ENCODE data around the gene PTGR1.
A peak's percentile ranks its signal among the peaks of the same experiment; 100 is the strongest.

The PTGR1 gene

DNA sequence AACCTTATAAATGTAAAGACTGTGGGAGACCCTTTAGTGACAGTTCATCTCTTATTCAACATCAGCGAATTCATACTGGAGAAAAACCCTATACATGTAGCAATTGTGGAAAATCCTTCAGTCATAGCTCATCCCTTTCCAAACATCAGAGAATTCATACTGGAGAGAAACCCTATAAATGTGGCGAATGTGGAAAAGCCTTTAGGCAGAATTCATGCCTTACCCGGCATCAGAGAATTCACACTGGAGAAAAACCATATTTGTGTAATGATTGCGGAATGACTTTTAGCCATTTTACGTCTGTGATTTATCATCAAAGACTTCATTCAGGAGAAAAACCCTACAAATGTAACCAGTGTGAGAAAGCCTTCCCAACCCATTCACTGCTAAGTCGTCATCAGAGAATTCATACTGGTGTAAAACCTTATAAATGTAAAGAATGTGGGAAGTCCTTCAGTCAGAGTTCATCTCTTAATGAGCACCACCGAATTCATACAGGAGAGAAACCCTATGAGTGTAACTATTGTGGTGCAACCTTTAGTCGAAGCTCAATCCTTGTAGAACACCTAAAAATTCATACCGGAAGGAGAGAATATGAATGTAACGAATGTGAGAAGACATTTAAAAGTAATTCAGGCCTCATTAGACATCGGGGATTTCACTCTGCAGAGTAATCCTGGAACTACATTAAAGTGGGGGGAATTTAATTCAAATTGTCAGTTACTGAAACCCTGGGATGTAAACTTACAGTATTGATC is 56.8 kb downstream of the PTGR1 start:
- no peaks in the 10 kb centered on the region for H3K4me1 ChIP-seq (ENCODE audit: control insufficient read depth, insufficient read depth, low read length)
- H3K27me3 ChIP-seq (ENCODE audit: control insufficient read depth in 1 of 2, insufficient read depth in 2 of 2, low read length in 2 of 2): no peaks in the 10 kb centered on the region
- H3K4me3 ChIP-seq (ENCODE audit: low read length in 2 of 2): peak overlapping the region in 1 of 2 donors; percentile 13
- no peak overlapping the region for H3K9ac ChIP-seq (ENCODE audit: low read length in 2 of 2)
- H3K36me3 ChIP-seq (ENCODE audit: control insufficient read depth in 2 of 2, insufficient read depth in 2 of 2, low read length in 2 of 2): peaks cover 33 to 45% of the 10 kb centered on the region in 2 donors
- H3K9me3 ChIP-seq (ENCODE audit: control insufficient read depth in 2 of 2, low read length in 2 of 2): peaks cover 40 to 72% of the 10 kb centered on the region in 2 donors
- no peak overlapping the region for H3K27ac ChIP-seq (ENCODE audit: low read length)

DNA sequence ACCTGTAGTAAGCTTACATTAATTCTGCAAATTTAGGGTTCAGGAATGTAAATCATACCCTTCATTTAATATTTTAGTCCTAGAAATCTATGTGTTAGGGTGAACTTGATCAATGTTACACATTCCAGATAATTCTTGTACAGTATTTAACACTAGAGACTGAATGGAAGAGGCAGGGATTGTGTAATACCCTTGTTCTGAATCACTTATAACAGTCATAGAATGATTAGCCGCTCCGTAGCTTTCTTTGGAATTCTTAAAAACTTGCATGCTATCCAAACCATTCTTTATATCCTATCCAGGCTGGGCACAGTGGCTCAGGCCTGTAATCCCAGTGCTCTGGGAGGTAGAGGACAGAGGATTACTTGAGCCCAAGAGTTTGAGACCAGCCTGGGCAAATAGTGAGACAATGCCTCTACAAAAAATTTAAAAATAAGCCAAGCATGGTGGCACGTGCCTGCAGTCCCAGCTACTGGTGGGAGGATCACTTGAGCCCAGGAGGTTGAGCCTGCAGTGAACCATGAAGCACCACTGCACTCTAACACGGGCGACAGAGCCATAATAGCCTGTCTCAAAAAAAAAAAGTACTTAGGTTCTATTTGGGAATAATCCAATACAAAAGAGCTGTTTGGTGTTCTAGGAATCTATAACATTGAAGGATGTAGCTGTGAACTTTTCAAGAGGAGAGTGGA is 66.2 kb downstream of the PTGR1 start:
- H3K27ac ChIP-seq (ENCODE audit: low read length): no peak overlapping the region
- no peaks in the 10 kb centered on the region for H3K4me1 ChIP-seq (ENCODE audit: control insufficient read depth, insufficient read depth, low read length)
- peaks cover 57 to 68% of the 10 kb centered on the region in 2 donors for H3K36me3 ChIP-seq (ENCODE audit: control insufficient read depth in 2 of 2, insufficient read depth in 2 of 2, low read length in 2 of 2)
- no peak overlapping the region for H3K9ac ChIP-seq (ENCODE audit: low read length in 2 of 2)
- H3K27me3 ChIP-seq (ENCODE audit: control insufficient read depth in 1 of 2, insufficient read depth in 2 of 2, low read length in 2 of 2): no peaks in the 10 kb centered on the region
- peaks cover 8 to 32% of the 10 kb centered on the region in 2 donors for H3K9me3 ChIP-seq (ENCODE audit: control insufficient read depth in 2 of 2, low read length in 2 of 2)
- H3K4me3 ChIP-seq (ENCODE audit: low read length in 2 of 2): no peak overlapping the region

DNA sequence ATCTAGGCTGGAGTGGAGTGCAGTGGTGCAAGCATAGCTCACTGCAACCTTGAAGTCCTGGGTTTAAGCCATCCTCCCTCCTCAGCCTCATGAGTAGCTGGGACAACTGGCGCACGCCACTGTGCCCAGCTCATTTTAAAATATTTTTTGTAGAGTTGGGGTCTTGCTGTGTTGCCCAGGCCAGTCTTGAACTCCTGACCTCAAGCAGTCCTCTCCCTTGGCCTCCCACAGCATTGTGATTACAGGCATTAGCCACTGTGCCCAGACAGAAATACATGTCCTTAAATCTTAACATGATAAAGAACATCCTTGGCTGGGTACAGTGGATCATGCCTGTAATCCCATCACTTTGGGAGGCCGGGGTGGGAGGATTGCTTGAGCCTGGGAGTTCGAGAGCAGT is 67.7 kb downstream of the PTGR1 start:
- peaks cover 8 to 18% of the 10 kb centered on the region in 2 donors for H3K9me3 ChIP-seq (ENCODE audit: control insufficient read depth in 2 of 2, low read length in 2 of 2)
- H3K27ac ChIP-seq (ENCODE audit: low read length): no peak overlapping the region
- H3K4me3 ChIP-seq (ENCODE audit: low read length in 2 of 2): no peak overlapping the region
- H3K9ac ChIP-seq (ENCODE audit: low read length in 2 of 2): no peak overlapping the region
- H3K27me3 ChIP-seq (ENCODE audit: control insufficient read depth in 1 of 2, insufficient read depth in 2 of 2, low read length in 2 of 2): no peaks in the 10 kb centered on the region
- no peaks in the 10 kb centered on the region for H3K4me1 ChIP-seq (ENCODE audit: control insufficient read depth, insufficient read depth, low read length)
- H3K36me3 ChIP-seq (ENCODE audit: control insufficient read depth in 2 of 2, insufficient read depth in 2 of 2, low read length in 2 of 2): peaks cover 51 to 59% of the 10 kb centered on the region in 2 donors

DNA sequence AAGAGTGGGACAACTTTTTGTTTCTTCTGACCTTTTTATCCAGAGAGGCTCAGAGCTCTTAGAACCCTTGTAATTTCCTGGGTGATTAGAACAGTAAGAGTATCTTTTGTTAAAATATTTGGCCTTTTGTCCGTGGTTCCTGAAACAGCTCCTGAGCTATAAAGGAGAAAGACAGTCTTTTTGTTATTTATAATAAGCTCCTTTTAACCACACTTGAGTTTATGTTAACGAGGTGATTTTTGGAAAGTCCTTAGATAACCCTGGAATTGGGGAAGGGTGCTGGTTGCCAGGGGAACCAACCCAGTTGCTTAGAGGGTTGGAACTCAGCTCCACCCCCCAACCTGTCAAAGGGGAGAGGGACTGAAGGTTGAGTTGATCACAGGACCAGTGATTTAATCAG is 69.7 kb downstream of the PTGR1 start:
- peaks cover 40 to 47% of the 10 kb centered on the region in 2 donors for H3K36me3 ChIP-seq (ENCODE audit: control insufficient read depth in 2 of 2, insufficient read depth in 2 of 2, low read length in 2 of 2)
- H3K4me3 ChIP-seq (ENCODE audit: low read length in 2 of 2): no peak overlapping the region

DNA sequence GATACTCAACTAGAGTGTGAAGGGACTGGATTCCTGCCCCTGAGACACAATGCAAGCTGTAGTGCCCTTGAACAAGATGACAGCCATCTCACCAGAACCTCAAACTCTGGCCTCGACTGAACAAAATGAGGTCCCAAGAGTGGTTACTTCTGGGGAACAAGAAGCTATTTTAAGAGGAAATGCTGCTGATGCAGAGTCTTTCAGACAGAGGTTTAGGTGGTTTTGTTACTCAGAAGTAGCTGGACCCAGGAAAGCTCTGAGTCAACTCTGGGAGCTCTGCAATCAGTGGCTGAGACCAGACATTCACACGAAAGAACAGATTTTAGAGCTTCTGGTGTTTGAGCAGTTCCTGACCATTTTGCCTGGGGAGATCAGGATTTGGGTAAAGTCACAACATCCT is 72.1 kb downstream of the PTGR1 start:
- Histone ChIP-seq H3K36me3 (ENCODE audit: control insufficient read depth in 2 of 2, insufficient read depth in 2 of 2, low read length in 2 of 2) (peaks cover 25 to 28% of the 10 kb centered on the region in 2 donors), H3K4me3 (ENCODE audit: low read length in 2 of 2) (no peak overlapping the region)

More for the DNA sequence above, 69.7 kb downstream of the PTGR1 start:
- H3K9me3 ChIP-seq (ENCODE audit: control insufficient read depth in 2 of 2, low read length in 2 of 2): peaks cover 4 to 11% of the 10 kb centered on the region in 2 donors
- H3K27me3 ChIP-seq (ENCODE audit: control insufficient read depth in 1 of 2, insufficient read depth in 2 of 2, low read length in 2 of 2): no peaks in the 10 kb centered on the region
- peaks cover 5% of the 10 kb centered on the region for H3K4me1 ChIP-seq (ENCODE audit: control insufficient read depth, insufficient read depth, low read length)
- H3K27ac ChIP-seq (ENCODE audit: low read length): no peak overlapping the region
- no peak overlapping the region for H3K9ac ChIP-seq (ENCODE audit: low read length in 2 of 2)

DNA sequence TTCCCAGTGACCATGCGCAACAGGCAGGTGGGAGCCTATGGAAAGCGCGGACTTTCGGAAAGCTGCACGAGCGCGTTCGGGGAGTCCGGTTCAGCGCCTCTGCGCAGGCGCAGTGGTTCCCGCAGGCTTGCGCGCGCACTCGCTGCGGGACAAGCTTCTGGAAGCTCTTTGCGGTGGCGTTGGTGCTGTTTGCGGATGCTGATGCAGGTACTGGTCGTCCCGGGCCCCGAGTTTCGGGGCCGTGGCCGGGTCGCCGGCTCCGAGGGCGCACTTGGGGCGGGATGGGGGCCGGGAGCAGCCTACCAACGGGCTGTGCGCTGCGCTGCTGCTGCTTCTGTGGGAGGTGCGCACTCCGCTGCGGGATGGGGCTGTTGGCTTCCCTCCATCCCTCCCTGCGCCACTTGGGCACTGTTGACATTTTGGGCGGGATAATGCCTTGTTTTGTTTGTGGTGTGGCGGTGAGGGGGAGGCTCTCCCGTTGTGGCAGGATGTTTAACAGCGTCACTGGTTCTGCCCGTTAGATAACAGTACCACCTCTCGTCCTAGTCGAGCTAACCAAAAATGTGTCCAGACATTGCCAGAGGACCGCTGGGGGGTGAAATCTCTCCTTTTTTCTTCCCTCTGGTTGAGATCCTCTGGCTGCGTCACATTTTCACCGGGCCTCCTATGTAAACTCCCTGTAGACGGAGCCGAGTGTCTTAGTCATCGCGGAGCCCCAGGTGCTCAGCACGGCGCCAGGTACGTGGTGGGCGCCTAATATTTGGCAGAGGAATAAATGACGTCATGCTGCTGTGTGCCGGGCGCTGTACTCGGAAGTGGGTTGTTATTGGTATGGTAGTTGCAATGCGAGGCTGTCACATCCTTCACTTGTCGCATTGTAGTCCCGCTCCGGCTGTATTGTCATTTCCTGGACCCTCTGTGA is 74.1 kb downstream of the PTGR1 start, which contains the start of gene ZNF483:
Gene ZNF483, plus strand, starts transcription at position 124 of the 922 bp plus-strand sequence. CDS start 2,217 bp downstream, outside the sequence.
- Histone ChIP-seq H3K27me3 (ENCODE audit: control insufficient read depth in 1 of 2, insufficient read depth in 2 of 2, low read length in 2 of 2) (no peaks in the 10 kb centered on the region), H3K27ac (ENCODE audit: low read length) (peak within 1 kb of the TSS; percentile 49), H3K9ac (ENCODE audit: low read length in 2 of 2) (peak within 1 kb of the TSS; percentile 94), H3K4me1 (ENCODE audit: control insufficient read depth, insufficient read depth, low read length) (peaks cover 5% of the 10 kb centered on the region), H3K9me3 (ENCODE audit: control insufficient read depth in 2 of 2, low read length in 2 of 2) (no peaks in the 10 kb centered on the region), H3K36me3 (ENCODE audit: control insufficient read depth in 2 of 2, insufficient read depth in 2 of 2, low read length in 2 of 2) (peaks cover 16 to 17% of the 10 kb centered on the region in 2 donors), H3K4me3 (ENCODE audit: low read length in 2 of 2) (peak within 1 kb of the TSS; percentile 78 to 96)

More for the DNA sequence above, 72.1 kb downstream of the PTGR1 start:
- H3K4me1 ChIP-seq (ENCODE audit: control insufficient read depth, insufficient read depth, low read length): peaks cover 5% of the 10 kb centered on the region
- H3K27ac ChIP-seq (ENCODE audit: low read length): no peak overlapping the region
- no peaks in the 10 kb centered on the region for H3K27me3 ChIP-seq (ENCODE audit: control insufficient read depth in 1 of 2, insufficient read depth in 2 of 2, low read length in 2 of 2)
- H3K9ac ChIP-seq (ENCODE audit: low read length in 2 of 2): no peak overlapping the region
- H3K9me3 ChIP-seq (ENCODE audit: control insufficient read depth in 2 of 2, low read length in 2 of 2): no peaks in the 10 kb centered on the region

DNA sequence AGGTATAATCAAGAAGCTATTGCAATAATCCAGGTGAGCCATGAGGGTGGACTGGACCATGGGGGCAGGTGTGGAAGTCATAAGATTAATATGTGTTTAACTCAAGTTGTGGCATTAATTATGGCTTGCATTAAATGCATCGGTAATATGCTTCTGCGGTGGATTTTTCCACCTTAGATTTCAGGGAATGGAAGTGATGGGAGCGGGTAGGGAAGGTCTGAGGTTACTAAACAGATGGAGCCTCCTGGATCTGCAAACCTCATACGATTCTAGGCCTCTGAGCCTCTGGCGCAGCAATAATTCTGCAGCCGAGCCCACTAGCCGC is 74.8 kb downstream of the PTGR1 start:
- peaks cover 5% of the 10 kb centered on the region for H3K4me1 ChIP-seq (ENCODE audit: control insufficient read depth, insufficient read depth, low read length)
- peaks cover 11 to 12% of the 10 kb centered on the region in 2 donors for H3K36me3 ChIP-seq (ENCODE audit: control insufficient read depth in 2 of 2, insufficient read depth in 2 of 2, low read length in 2 of 2)
- H3K27me3 ChIP-seq (ENCODE audit: control insufficient read depth in 1 of 2, insufficient read depth in 2 of 2, low read length in 2 of 2): no peaks in the 10 kb centered on the region
- H3K9ac ChIP-seq (ENCODE audit: low read length in 2 of 2): peak overlapping the region; percentile 94
- peak overlapping the region; percentile 78 to 96 for H3K4me3 ChIP-seq (ENCODE audit: low read length in 2 of 2)
- peak overlapping the region; percentile 49 for H3K27ac ChIP-seq (ENCODE audit: low read length)
- no peaks in the 10 kb centered on the region for H3K9me3 ChIP-seq (ENCODE audit: control insufficient read depth in 2 of 2, low read length in 2 of 2)

DNA sequence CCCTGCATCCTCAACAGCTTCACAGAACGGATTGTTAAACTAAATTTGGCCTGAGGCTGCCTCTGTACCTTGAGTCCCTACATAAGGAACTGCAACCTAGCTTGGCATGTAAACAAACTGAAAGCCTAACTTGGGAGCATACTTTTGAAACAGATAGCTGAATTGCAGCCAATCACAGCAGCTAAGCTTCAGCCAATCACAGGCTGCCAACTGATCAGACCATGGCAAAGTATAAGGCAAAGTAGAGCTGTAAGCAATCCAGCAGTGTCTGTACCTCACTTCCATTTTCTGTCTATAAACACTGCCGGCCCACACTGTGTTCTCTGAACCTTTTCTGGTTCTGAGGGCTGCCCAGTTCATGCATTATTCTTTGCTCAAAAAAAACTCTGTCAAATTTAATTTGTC is 83.4 kb downstream of the PTGR1 start:
- H3K4me1 ChIP-seq (ENCODE audit: control insufficient read depth, insufficient read depth, low read length): no peaks in the 10 kb centered on the region
- H3K27ac ChIP-seq (ENCODE audit: low read length): no peak overlapping the region
- no peak overlapping the region for H3K9ac ChIP-seq (ENCODE audit: low read length in 2 of 2)
- H3K4me3 ChIP-seq (ENCODE audit: low read length in 2 of 2): no peak overlapping the region
- no peaks in the 10 kb centered on the region for H3K9me3 ChIP-seq (ENCODE audit: control insufficient read depth in 2 of 2, low read length in 2 of 2)
- no peaks in the 10 kb centered on the region for H3K27me3 ChIP-seq (ENCODE audit: control insufficient read depth in 1 of 2, insufficient read depth in 2 of 2, low read length in 2 of 2)
- H3K36me3 ChIP-seq (ENCODE audit: control insufficient read depth in 2 of 2, insufficient read depth in 2 of 2, low read length in 2 of 2): no peaks in the 10 kb centered on the region

DNA sequence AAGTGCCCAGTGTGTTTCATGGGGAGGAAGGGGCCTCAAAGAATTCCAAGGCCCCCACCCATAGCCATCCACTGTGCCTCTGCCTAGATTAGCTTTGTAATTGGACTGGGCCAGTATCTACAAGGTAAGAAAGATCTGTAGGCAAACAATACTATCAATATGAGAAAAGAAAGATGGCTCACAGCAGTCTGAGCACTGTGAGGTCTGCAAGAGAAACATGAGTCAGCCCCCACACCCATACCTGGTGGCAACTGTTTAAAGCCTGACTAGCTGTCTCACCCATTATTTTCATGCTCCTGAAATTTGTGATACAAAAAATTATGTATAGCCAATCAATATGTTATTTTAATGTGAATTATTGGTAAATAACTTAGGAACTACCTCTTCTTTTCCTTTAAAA is 84.5 kb downstream of the PTGR1 start:
- no peaks in the 10 kb centered on the region for H3K4me1 ChIP-seq (ENCODE audit: control insufficient read depth, insufficient read depth, low read length)
- H3K4me3 ChIP-seq (ENCODE audit: low read length in 2 of 2): no peak overlapping the region
- no peak overlapping the region for H3K27ac ChIP-seq (ENCODE audit: low read length)
- no peaks in the 10 kb centered on the region for H3K27me3 ChIP-seq (ENCODE audit: control insufficient read depth in 1 of 2, insufficient read depth in 2 of 2, low read length in 2 of 2)
- no peaks in the 10 kb centered on the region for H3K9me3 ChIP-seq (ENCODE audit: control insufficient read depth in 2 of 2, low read length in 2 of 2)
- no peaks in the 10 kb centered on the region for H3K36me3 ChIP-seq (ENCODE audit: control insufficient read depth in 2 of 2, insufficient read depth in 2 of 2, low read length in 2 of 2)
- H3K9ac ChIP-seq (ENCODE audit: low read length in 2 of 2): no peak overlapping the region
